GM12878 (cell line): ENCODE measurements around the gene PPP1R1B. TPM values are rescaled to one million over a fixed set of nuclear protein-coding genes. Genes with fewer than 3 reads are reported as not detected.

ENCODE experiments used
- ATAC-seq: fragments of 200-7000 bp; cut with Tn5 transposase; 3 replicates; pipeline ENCODE4 v1.9.1; 2020; ENCODE audit warnings: mild to moderate bottlenecking, moderate library complexity
- BruUV-seq: library from RNA; stranded (reverse); fragments of 400-500 nt; replicated peaks from 2 replicates; lab custom pipeline; 2021; lab: Mats Ljungman, UMichigan
- CTCF ChIA-PET: fragments of 300-600 bp; sonication (Branson Sonifier 250); formaldehyde crosslinking; extraction: SDS; loops from one replicate; lab custom pipeline; 2021; ENCODE audit warnings: inconsistent platforms; lab: Yijun Ruan, JAX
- POLR2A ChIA-PET: fragments of 350-600 bp; formaldehyde crosslinking; extraction: SDS; loops from one replicate; lab custom pipeline; 2021; ENCODE audit warnings: inconsistent platforms; lab: Charles Lee
- RAD21 ChIA-PET: fragments of 300-600 bp; sonication (Branson Sonifier 250); formaldehyde crosslinking; loops from one replicate; lab custom pipeline; 2023; ENCODE audit warnings: antibody characterized with exemption; ENCODE audit not compliant: unreplicated experiment; lab: Charles Lee
- SMC1A ChIA-PET: fragments of 300-600 bp; sonication (Branson Sonifier 250); formaldehyde crosslinking; loops from one replicate; lab custom pipeline; 2023; ENCODE audit not compliant: unreplicated experiment, uncharacterized antibody; lab: Charles Lee
- DNase-seq: peaks from one replicate; pipeline ENCODE4 v3.0.0-alpha.2; 2011; ENCODE audit warnings: low read depth, low spot score
- FAIRE-seq: peaks from 3 replicates; lab custom pipeline; 2011; peaks lifted over from hg19 to GRCh38; lab: Jason Lieb, UNC
- H2AFZ ChIP-seq: 2 replicates; pipeline ENCODE4 v1.6.0; 2011; ENCODE audit warnings: low read depth, low read length, control low read depth; ENCODE audit not compliant: control insufficient read depth
- H3K27ac ChIP-seq: 2 replicates; pipeline ENCODE4 v1.5.1; 2011; ENCODE audit warnings: control low read depth; ENCODE audit not compliant: control insufficient read depth, insufficient read depth
- H3K27me3 ChIP-seq, 2 experiments: replicated peaks in 1 of 2; 2 replicates each; pipeline versions ENCODE4 v1.6.0 to v1.6.1; 2011; ENCODE audit warnings: low read length in 1 of 2; ENCODE audit not compliant: control insufficient read depth in 2 of 2, insufficient read depth in 2 of 2
- H3K36me3 ChIP-seq, 2 experiments: 2 replicates each; pipeline ENCODE4 v1.5.1; 2011; ENCODE audit warnings: low read length in 1 of 2; ENCODE audit not compliant: control insufficient read depth in 2 of 2, insufficient read depth in 2 of 2
- H3K4me1 ChIP-seq: 2 replicates; pipeline ENCODE4 v1.6.1; 2011; ENCODE audit warnings: mild to moderate bottlenecking, low read length, moderate library complexity, mixed read lengths; ENCODE audit not compliant: control insufficient read depth, insufficient read depth
- H3K4me2 ChIP-seq: 2 replicates; pipeline ENCODE4 v1.6.0; 2011; ENCODE audit warnings: control low read depth; ENCODE audit not compliant: control insufficient read depth, insufficient read depth
- H3K4me3 ChIP-seq: fragments of 200-600 bp; sonication (generic); 2 replicates; pipeline ENCODE4 v1.5.1; 2016
- H3K79me2 ChIP-seq: 2 replicates; pipeline ENCODE4 v1.6.0; 2011; ENCODE audit warnings: low read length; ENCODE audit not compliant: control insufficient read depth, insufficient read depth
- H3K9ac ChIP-seq: 2 replicates; pipeline ENCODE4 v1.8.0; 2011; ENCODE audit warnings: low read length, control low read depth, mixed read lengths; ENCODE audit not compliant: control insufficient read depth, insufficient read depth
- H3K9me3 ChIP-seq: replicated peaks from 3 replicates; pipeline ENCODE4 v1.5.1; 2011; ENCODE audit warnings: mild to moderate bottlenecking, low read length; ENCODE audit not compliant: control insufficient read depth, insufficient read depth
- H4K20me1 ChIP-seq: 2 replicates; pipeline ENCODE4 v1.6.0; 2011; ENCODE audit not compliant: control insufficient read depth, insufficient read depth
- BRCA1 ChIP-seq: IDR thresholded peaks from 2 replicates; pipeline ENCODE4 v1.6.1; 2011; ENCODE audit warnings: low read depth, low read length, improper control_type of control experiment
- CHD1 ChIP-seq: IDR thresholded peaks from 2 replicates; pipeline ENCODE4 v1.6.1; 2012; ENCODE audit warnings: low read depth, low read length, improper control_type of control experiment
- CREM ChIP-seq: IDR thresholded peaks from 2 replicates; pipeline ENCODE4 v1.6.1; 2014; ENCODE audit warnings: antibody characterized with exemption, low read depth
- EZH2 ChIP-seq: IDR thresholded peaks from 2 replicates; pipeline ENCODE4 v1.6.1; 2012; ENCODE audit warnings: low read depth, mild to moderate bottlenecking, control low read depth, inconsistent platforms, low read length, borderline replicate concordance; ENCODE audit not compliant: control insufficient read depth
- FOS ChIP-seq: IDR thresholded peaks from 3 replicates; pipeline ENCODE4 v1.6.1; 2011; ENCODE audit warnings: borderline replicate concordance; ENCODE audit not compliant: insufficient read length; ENCODE audit errors: extremely low read depth
- JUNB ChIP-seq: IDR thresholded peaks from 2 replicates; pipeline ENCODE4 v1.6.1; 2016; ENCODE audit warnings: antibody characterized with exemption, mild to moderate bottlenecking
- MAX ChIP-seq: IDR thresholded peaks from 2 replicates; pipeline ENCODE4 v1.6.1; 2012; ENCODE audit warnings: low read depth, low read length, improper control_type of control experiment
- NFIC ChIP-seq: IDR thresholded peaks from 2 replicates; pipeline ENCODE4 v1.6.1; 2012; ENCODE audit warnings: low read depth, mild to moderate bottlenecking, inconsistent platforms, low read length, moderate library complexity
- NFXL1 ChIP-seq: fragments of 450-650 bp; IDR thresholded peaks from 2 replicates; pipeline ENCODE4 v1.6.1; 2017; ENCODE audit warnings: antibody characterized with exemption, mild to moderate bottlenecking, borderline replicate concordance
- NFYB ChIP-seq: IDR thresholded peaks from 2 replicates; pipeline ENCODE4 v1.6.1; 2011; ENCODE audit warnings: low read depth, mild to moderate bottlenecking, low read length, improper control_type of control experiment, moderate library complexity; ENCODE audit not compliant: insufficient read depth
- POLR2AphosphoS5 ChIP-seq: IDR thresholded peaks from 2 replicates; pipeline ENCODE4 v1.6.1; 2011; ENCODE audit warnings: mild to moderate bottlenecking, low read length, inconsistent platforms
- RAD21 ChIP-seq: IDR thresholded peaks from 2 replicates; pipeline ENCODE4 v1.6.1; 2011; ENCODE audit warnings: mild to moderate bottlenecking, low read depth, low read length, moderate library complexity; ENCODE audit not compliant: insufficient read depth
- RB1 ChIP-seq: fragments of 450-650 bp; formaldehyde crosslinking; IDR thresholded peaks from 2 replicates; pipeline ENCODE4 v1.6.1; 2017; ENCODE audit warnings: mild to moderate bottlenecking, borderline replicate concordance
- STAT1 ChIP-seq: fragments of 450-650 bp; conservative IDR thresholded peaks from 2 replicates; pipeline ENCODE4 v1.6.1; 2014; ENCODE audit warnings: antibody characterized with exemption, mild to moderate bottlenecking
- SUZ12 ChIP-seq: fragments of 200-600 bp; sonication (generic); IDR thresholded peaks from one replicate; pipeline ENCODE4 v1.6.1; 2018; ENCODE audit warnings: antibody characterized with exemption, mild to moderate bottlenecking; ENCODE audit not compliant: unreplicated experiment
- TBL1XR1 ChIP-seq: IDR thresholded peaks from 2 replicates; pipeline ENCODE4 v1.6.1; 2012; ENCODE audit warnings: low read depth, low read length, improper control_type of control experiment
- USF1 ChIP-seq: IDR thresholded peaks from 2 replicates; pipeline ENCODE4 v1.6.1; 2011; ENCODE audit warnings: borderline replicate concordance, low read depth, mild to moderate bottlenecking, moderate library complexity, mixed read lengths, low read length; ENCODE audit not compliant: insufficient read depth; ENCODE audit errors: extremely low read length
- ZBTB11 ChIP-seq: fragments of 450-650 bp; formaldehyde crosslinking; IDR thresholded peaks from 2 replicates; pipeline ENCODE4 v1.5.0; 2022; ENCODE audit warnings: mild to moderate bottlenecking, missing genetic modification characterization
- ZSCAN29 ChIP-seq: fragments of 450-650 bp; IDR thresholded peaks from 2 replicates; pipeline ENCODE4 v1.6.1; 2017; ENCODE audit warnings: mild to moderate bottlenecking, moderate library complexity
- WGBS: methylation state at CpG from one replicate; pipeline ENCODE4 v1.1.6; 2016; ENCODE audit warnings: low lambda C conversion rate; ENCODE audit not compliant: insufficient replicate concordance, insufficient coverage; ENCODE audit errors: missing lambda C conversion rate; 5-methylcytosine and 5-hydroxymethylcytosine counted together
- in situ Hi-C: fragments of 300-500 bp; cut with MboI; formaldehyde crosslinking; loops from 9 replicates; pipeline ENCODE4 v1.14.3; 2018; ENCODE audit warnings: mixed read lengths
- intact Hi-C: fragments of 100-400 bp; cut with micrococcal nuclease; formaldehyde crosslinking; loops from one replicate; pipeline ENCODE4 v1.14.2; 2022; ENCODE audit not compliant: unreplicated experiment
- polyA plus RNA-seq, 11 experiments: library from polyadenylated mRNA; depleted of rRNA in 4 of 11; unstranded in 6 of 11; stranded (reverse) in 5 of 11; fragments of >200 nt; fragmentation: Nextera tagmentation in 4 of 11; fragmentation: Illumina TruSeq in 1 of 11; extraction: Ambion mirVana in 4 of 11; extraction: Trizol in 1 of 11; gene quantifications; 1 replicate in 1 of 11; 2 replicates in 10 of 11; pipeline versions ENCODE4 v1.2.1 to v1.2.3, GENCODE V29; 2011 to 2016; ENCODE audit warnings: inconsistent platforms in 2 of 11, missing spikeins in 2 of 11, low read depth in 1 of 11
- total RNA-seq, 4 experiments: library from RNA; depleted of rRNA in 3 of 4; stranded (reverse); fragments of >200 nt in 3 of 4; fragmentation: Illumina TruSeq in 1 of 4; extraction: Trizol in 1 of 4; gene quantifications; 2 replicates each; pipeline versions ENCODE4 v1.2.1 to v1.2.3, GENCODE V29; 2013 to 2021

PPP1R1B gene
- total and polyA plus RNA-seq, 10 of the 15 experiments (the other 5 are each of a cell fraction or from before 2014, with no cell fraction given): 0.08 TPM; not detected in 9

GRCh38 chr17:39598047-39598481, 28.7 kb upstream of the PPP1R1B start (continued):
- no peak for TF ChIP-seq NFXL1

- Histone ChIP-seq H3K4me1 (peaks cover under 1% of the 10 kb centered on the region; the same call in 1 of the 2 replicates), H4K20me1 (no peaks in the 10 kb centered on the region), H3K9ac (no peak overlapping the region), H3K27me3 (peaks cover 43 to 44% of the 10 kb centered on the region in 2 experiments), H3K36me3 (no peaks in the 10 kb centered on the region), H3K4me3 (no peak overlapping the region), H3K4me2 (no peak overlapping the region), H2AFZ (no peak overlapping the region), H3K79me2 (no peaks in the 10 kb centered on the region), H3K27ac (no peak overlapping the region)
- RAD21 ChIA-PET: no interaction called here
- FAIRE-seq (no peak), ATAC-seq (no peak)
- CTCF ChIA-PET: no interaction called here
- in situ Hi-C loops (no loop called here), intact Hi-C loops (no loop called here)
- SMC1A ChIA-PET: no interaction called here
- TF ChIP-seq BRCA1: no peak
- no peak for TF ChIP-seq POLR2AphosphoS5
- no peak for TF ChIP-seq SUZ12
- no peak for TF ChIP-seq TBL1XR1
- no peak for TF ChIP-seq CREM
- no peak for TF ChIP-seq RAD21
- TF ChIP-seq NFIC: no peak
- no peak for TF ChIP-seq CHD1
- TF ChIP-seq STAT1: no peak
- TF ChIP-seq MAX: no peak
- TF ChIP-seq RB1: no peak
- no peak for TF ChIP-seq USF1
- TF ChIP-seq NFYB: no peak
- TF ChIP-seq FOS: no peak
- TF ChIP-seq EZH2: no peak
- TF ChIP-seq JUNB: no peak
- TF ChIP-seq ZBTB11 (CRISPR knock-in tag): no peak
- no peak for TF ChIP-seq ZSCAN29
- TF ChIP-seq, all 136 proteins: peak for 0
- POLR2A ChIA-PET: no interaction called here
- no peaks in the 10 kb centered on the region for H3K9me3 ChIP-seq
- WGBS: 1% methylated on average over 17 of the region's 17 CpGs
- no TSS peak for BruUV-seq
- DNase-seq: no peak
Measured at GRCh38 chr17:39598630-39599003, 28.1 kb upstream of the PPP1R1B start.
